AG09309 (cell line): ENCODE measurements around the gene PARD6G.

Experiments used
- DNase-seq: peaks from one replicate; pipeline ENCODE4 v3.0.0-alpha.2; 2010; ENCODE audit warnings: low read depth
- H3K4me3 ChIP-seq: 2 replicates; pipeline ENCODE4 v1.5.1; 2011; ENCODE audit warnings: mild to moderate bottlenecking, low read depth, low read length, moderate library complexity; ENCODE audit not compliant: control insufficient read depth
- TF ChIP-seq, protein P1 (sequence below): IDR thresholded peaks from 2 replicates; pipeline ENCODE4 v1.5.1; 2011; ENCODE audit warnings: mild to moderate bottlenecking, low read depth, low read length, inconsistent platforms; ENCODE audit not compliant: insufficient read depth, control insufficient read depth; ENCODE audit errors: missing control alignments

Gene PARD6G

DNA sequence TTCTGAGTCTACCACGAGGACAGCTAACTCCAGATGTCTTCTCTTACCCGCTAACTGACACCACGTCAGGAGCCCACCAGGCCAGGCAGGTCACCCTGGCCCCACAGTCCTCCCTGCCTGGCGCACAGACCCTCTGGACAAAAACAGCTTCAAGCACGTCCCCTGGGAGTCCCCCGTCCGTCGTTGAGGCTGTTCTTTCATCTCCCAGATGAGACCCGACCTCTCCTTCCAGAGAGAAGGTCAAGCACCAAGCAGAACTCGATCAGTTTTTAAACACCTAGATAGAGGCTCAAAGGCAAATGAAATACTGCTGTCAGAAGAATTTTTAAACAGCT, 57.8 kb downstream of the PARD6G start:
- H3K4me3 ChIP-seq = no peak overlapping the region
- TF ChIP-seq, protein P1, sequence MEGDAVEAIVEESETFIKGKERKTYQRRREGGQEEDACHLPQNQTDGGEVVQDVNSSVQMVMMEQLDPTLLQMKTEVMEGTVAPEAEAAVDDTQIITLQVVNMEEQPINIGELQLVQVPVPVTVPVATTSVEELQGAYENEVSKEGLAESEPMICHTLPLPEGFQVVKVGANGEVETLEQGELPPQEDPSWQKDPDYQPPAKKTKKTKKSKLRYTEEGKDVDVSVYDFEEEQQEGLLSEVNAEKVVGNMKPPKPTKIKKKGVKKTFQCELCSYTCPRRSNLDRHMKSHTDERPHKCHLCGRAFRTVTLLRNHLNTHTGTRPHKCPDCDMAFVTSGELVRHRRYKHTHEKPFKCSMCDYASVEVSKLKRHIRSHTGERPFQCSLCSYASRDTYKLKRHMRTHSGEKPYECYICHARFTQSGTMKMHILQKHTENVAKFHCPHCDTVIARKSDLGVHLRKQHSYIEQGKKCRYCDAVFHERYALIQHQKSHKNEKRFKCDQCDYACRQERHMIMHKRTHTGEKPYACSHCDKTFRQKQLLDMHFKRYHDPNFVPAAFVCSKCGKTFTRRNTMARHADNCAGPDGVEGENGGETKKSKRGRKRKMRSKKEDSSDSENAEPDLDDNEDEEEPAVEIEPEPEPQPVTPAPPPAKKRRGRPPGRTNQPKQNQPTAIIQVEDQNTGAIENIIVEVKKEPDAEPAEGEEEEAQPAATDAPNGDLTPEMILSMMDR = no peak
- no peak for DNase-seq

DNA sequence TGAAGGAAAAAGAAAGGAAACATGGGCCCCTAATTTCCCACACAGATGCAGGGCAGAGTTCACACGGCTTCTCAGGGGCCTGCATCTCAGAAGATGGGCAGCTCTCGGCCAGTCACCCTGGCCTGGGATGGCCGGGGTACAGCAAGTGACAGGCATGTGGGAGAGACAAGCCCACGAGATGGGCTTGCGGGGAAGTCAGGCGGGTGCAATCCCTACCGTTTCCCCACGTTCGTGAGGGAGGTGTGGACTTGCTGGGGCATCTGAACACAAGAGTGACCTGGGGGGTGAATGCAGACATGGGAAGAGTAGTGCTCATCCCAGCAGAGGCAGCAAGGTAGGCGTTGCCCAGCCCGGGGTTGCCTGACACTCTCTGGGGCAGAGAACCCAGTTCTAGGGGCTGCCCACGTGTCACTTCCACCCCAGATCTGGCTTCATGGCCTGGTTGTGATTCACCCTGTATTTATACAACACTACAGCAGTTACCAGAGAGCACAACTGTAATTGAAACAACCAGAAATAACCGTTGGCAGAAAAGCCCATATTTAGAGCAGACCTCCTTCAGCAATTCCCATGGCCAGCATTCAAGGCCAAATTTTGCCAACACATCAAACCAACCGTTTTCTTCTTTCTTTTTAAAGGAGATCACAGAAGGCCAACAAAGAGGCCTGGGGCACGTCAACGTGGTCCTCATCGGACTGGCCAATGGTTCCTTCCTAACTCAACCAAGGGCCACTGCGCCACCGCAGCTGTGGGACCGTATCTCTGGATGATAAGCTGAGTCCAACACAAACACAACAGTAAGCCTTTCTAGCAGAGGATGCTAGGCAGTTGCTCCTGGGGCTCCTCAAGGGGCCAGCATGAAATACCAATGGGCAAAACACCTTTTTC, 58.4 kb downstream of the PARD6G start:
- TF ChIP-seq, protein P1 = no peak
- no peak for DNase-seq
- no peak overlapping the region for H3K4me3 ChIP-seq

DNA sequence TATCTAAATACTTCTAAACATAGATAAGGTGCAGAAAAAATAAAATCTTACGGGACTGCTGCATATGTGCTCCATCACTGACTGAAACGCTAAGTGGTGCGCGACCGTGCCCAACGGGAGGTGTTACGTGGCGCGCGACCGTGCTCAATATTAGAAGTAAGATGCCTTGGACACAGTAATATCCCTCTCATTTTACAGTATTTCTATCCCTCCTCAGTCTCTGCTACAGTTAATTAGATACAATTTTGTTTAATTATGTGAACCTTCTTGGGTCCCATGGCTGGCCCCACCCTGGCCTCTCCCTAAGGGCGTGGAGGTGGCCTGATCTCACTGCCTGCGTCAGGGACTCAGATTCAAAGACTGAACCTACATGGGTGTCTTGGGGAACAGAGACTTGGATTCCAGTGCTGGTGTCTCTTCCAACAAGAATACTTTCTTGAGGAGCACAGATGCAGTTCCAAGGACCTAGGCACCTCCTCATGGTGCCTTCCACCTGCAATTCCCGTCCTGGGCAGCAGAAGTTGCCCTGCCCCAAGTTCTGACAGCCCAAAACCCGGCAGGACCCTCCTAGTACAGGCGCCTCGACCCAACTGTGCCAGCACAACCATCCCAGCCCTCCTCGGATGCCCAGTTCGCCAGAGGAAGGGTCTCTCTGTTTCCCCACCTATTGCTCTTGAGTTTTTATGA, 59.2 kb downstream of the PARD6G start:
- TF ChIP-seq, protein P1 = no peak

DNA sequence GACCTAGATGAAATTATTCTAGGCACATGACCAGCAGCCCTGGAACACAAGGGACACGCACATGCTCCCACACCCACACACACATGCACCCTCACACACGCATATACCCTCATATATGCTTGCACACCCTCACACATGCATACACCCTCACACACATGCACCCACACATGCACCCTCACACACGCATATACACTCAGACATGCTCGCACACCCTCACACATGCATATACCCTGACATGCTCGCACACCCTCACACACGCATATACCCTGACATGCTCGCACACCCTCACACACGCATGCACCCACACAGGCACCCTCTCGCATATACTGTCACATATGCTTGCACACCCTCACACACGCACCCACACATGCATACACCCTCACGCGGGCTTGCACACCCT, 61.8 kb downstream of the PARD6G start:
- DNase-seq = no peak
- TF ChIP-seq, protein P1 = no peak
- H3K4me3 ChIP-seq = no peak overlapping the region

More for the DNA sequence above, 59.2 kb downstream of the PARD6G start:
- DNase-seq = no peak
- no peak overlapping the region for H3K4me3 ChIP-seq

DNA sequence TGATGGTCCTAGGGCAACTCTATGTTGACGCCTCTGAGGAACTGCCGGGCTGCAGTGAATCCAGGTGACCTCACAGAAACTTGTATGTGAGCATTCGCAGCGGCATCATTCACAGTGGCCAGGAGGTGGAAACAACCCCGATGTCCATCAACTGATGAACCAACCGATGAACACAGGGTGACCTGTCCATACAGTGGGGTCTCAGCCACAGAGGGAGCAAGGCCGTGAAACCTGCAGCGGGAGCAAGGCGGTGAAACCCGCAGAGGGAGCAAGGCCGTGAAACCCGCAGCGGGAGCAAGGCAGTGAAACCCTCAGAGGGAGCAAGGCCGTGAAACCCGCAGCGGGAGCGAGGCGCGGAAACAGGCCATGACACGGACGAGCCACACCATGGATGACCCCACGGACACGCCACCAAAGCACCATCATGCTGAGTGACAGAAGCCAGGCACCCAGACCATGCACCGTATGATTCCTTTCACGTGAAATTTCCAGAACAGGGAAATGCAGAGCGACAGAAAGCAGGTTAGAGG, 63.0 kb downstream of the PARD6G start:
- DNase-seq = no peak
- TF ChIP-seq, protein P1 = no peak
- no peak overlapping the region for H3K4me3 ChIP-seq

DNA sequence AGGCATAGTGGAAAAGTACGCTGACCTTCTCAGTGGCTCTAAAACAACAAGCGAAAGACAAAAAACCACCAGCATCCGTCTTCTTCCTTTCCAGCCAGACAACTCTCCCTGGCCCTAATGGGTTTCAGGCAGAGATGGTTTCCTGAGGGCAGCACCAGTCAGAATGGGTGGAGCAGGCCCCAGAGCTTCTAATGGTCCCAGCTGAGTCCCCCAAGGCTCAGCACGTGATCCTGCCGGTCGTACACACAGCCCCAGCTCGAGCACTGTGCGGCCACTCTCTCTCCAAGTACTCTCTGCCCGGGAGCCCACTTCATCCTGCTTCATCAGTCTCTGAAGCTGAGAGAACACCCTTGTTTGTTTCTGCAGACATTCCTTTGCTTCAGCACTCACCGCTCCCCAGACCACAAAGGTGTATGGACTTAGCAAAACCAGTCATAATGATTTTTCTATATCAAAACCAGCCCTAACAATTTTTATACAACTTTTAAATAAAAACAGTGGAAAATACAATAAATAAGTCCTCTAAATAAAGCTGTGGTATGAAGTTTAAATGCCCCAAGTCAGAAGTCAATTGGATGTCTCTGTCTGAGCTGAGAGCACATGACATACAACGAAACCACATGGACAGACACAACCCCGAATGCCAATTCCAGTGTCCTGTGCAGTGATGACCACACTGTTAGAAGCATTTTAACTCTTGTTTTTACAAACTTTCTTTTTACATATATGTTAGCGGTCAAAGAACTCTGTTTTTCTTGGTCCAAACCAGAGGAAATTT, 63.9 kb downstream of the PARD6G start:
- no peak overlapping the region for H3K4me3 ChIP-seq
- DNase-seq = no peak
- TF ChIP-seq, protein P1 = no peak
